ENCODE measurements around the gene TMEM50B. TPM values are rescaled to one million over a fixed set of nuclear protein-coding genes. Genes with fewer than 3 reads are reported as not detected.
"Not testable (repeated sequence)": the region's sequence is repeated elsewhere in the genome, so short reads cannot be mapped to it uniquely, and the experiment has no call there.

TMEM50B gene
- total RNA-seq, 6 donors from 2014 or later = 45.1 to 155 (median 68.0) TPM

DNA sequence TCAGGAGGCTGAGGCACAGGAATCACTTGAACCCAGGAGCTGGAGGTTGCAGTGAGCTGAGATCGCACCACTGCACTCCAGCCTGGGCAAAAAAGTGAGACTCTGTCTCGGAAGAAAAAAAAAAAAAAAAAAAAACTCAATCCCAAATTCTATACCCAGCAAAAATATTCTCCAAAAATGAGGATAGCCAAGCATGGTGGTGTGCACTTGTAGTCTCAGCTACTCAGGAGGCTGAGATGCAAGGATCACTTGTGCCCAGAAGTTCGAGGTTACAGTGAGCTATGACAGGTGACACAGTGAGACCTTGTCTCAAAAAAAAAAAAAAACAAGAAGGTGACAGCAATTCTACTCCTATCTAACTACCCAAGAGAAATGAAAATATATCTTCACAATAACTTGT is 6.4 kb downstream of the TMEM50B start:
- no peaks in the 10 kb centered on the region for H3K27me3 ChIP-seq
- TF ChIP-seq, protein P1, sequence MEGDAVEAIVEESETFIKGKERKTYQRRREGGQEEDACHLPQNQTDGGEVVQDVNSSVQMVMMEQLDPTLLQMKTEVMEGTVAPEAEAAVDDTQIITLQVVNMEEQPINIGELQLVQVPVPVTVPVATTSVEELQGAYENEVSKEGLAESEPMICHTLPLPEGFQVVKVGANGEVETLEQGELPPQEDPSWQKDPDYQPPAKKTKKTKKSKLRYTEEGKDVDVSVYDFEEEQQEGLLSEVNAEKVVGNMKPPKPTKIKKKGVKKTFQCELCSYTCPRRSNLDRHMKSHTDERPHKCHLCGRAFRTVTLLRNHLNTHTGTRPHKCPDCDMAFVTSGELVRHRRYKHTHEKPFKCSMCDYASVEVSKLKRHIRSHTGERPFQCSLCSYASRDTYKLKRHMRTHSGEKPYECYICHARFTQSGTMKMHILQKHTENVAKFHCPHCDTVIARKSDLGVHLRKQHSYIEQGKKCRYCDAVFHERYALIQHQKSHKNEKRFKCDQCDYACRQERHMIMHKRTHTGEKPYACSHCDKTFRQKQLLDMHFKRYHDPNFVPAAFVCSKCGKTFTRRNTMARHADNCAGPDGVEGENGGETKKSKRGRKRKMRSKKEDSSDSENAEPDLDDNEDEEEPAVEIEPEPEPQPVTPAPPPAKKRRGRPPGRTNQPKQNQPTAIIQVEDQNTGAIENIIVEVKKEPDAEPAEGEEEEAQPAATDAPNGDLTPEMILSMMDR (IDR thresholded peaks at IDR 0.05) = no peak
- TF ChIP-seq EP300 (IDR thresholded peaks at IDR 0.05) (no peak), POLR2A (IDR thresholded peaks at IDR 0.05) (no peak), POLR2AphosphoS5 (IDR thresholded peaks at IDR 0.05) (no peak)
- H3K27ac ChIP-seq = no peak overlapping the region
- no peaks in the 10 kb centered on the region for H3K9me3 ChIP-seq
- no peaks in the 10 kb centered on the region for H3K36me3 ChIP-seq
- DNase-seq = no peak
- no peak overlapping the region for H3K4me3 ChIP-seq
- WGBS, 2 donors = 95 to 98% methylated on average over 3 of the region's 3 CpGs
- ATAC-seq (ENCODE audit: low FRiP score in 2 of 2) = no peak
- peaks cover 5 to 11% (median 8%) of the 10 kb centered on the region in 4 donors for H3K4me1 ChIP-seq

DNA sequence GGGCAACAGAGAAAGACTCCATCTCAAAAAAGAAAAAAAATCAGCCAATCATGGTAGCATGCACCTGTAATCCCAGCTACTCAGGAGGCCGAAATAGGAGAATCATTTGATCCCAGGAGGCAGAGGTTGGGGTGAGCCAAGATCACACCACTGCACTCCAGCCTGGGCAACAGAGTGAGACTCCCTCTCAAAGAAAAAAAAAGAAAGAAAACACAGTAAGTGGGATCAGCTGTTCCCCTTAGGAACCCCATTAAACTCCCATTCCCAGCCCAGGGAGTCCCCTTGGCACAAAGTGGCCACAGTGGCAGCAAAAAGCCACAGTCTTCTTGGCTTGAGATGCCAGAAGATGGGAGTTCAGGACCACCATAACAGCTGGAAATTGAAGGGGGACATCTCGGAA is 9.1 kb downstream of the TMEM50B start:
- 89 to 97% methylated on average over 2 of the region's 2 CpGs for WGBS, 2 donors
- Histone ChIP-seq H3K36me3 (no peaks in the 10 kb centered on the region), H3K4me3 (no peak overlapping the region), H3K4me1 (no peaks in the 10 kb centered on the region), H3K27ac (no peak overlapping the region), H3K27me3 (no peaks in the 10 kb centered on the region), H3K9me3 (no peaks in the 10 kb centered on the region)
- ATAC-seq (ENCODE audit: low FRiP score in 2 of 2) (no peak), DNase-seq (no peak)
- TF ChIP-seq POLR2AphosphoS5 (IDR thresholded peaks at IDR 0.05) (no peak), EP300 (IDR thresholded peaks at IDR 0.05) (no peak), POLR2A (IDR thresholded peaks at IDR 0.05) (no peak)
- TF ChIP-seq, protein P1 (IDR thresholded peaks at IDR 0.05) = no peak

DNA sequence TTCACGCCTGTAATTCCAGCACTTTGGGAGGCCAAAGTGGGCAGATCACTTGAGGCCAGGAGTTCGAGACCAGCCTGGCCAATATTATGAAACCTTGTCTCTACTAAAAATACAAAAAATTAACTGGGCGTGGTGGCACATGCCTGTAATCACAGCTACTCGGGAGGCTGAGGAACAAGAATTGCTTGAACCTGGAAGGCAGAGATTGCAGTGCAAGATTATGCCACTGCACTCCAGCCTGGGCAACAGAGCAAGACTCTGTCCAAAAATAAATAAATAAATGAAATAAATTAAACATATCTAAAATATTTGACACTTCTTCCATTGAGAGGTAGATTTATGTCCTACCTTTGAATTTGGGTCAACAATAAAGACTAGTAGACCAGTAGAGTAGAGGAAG is 10.6 kb downstream of the TMEM50B start:
- 87 to 91% methylated on average over 4 of the region's 4 CpGs for WGBS, 2 donors
- H3K4me3 ChIP-seq; H3K9me3 ChIP-seq; H3K4me1 ChIP-seq; H3K27ac ChIP-seq; H3K27me3 ChIP-seq; DNase-seq; ATAC-seq (ENCODE audit: low FRiP score in 2 of 2); H3K36me3 ChIP-seq: not testable (repeated sequence)

DNA sequence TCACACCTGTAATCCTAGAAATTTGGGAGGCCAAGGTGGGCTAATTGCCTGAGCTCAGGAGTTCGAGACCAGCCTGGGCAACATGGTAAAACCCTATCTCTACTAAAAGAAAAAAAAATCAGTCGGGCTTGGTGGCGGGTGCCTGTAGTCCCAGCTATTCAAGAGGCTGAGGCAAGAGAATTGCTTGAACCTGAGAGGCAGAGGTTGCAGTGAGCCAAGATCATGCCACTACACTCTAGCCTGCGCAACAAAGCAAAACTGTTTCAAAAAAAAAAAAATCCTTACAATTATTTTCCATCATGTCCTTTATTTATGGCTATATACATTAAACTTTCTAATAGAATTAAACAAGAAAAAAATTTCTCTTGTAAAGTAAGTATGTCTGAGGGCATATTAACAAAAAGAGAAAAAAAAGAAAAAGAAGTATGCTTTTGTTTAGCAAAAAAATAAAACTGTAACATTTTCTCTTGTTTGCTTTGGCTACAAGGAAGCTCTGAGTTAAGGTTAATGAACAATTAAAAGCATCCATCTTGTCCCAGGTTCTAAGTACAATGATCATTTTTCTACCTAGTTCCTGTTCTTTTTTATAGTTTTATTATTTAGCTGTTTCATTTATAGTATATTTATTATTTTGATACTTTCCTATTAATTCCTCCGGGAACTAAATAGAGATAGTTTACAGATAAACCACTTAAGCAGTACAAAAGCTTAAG is 18.1 kb downstream of the TMEM50B start:
- Histone ChIP-seq H3K4me1 (no peaks in the 10 kb centered on the region), H3K36me3 (peaks cover 3 to 56% (median 15%) of the 10 kb centered on the region in 4 donors), H3K27me3 (no peaks in the 10 kb centered on the region), H3K27ac (no peak overlapping the region), H3K9me3 (no peaks in the 10 kb centered on the region), H3K4me3 (no peak overlapping the region)
- TF ChIP-seq POLR2A (IDR thresholded peaks at IDR 0.05) = no peak
- no peak for TF ChIP-seq EP300 (IDR thresholded peaks at IDR 0.05)
- no peak for TF ChIP-seq POLR2AphosphoS5 (IDR thresholded peaks at IDR 0.05)
- TF ChIP-seq, protein P1 (IDR thresholded peaks at IDR 0.05) = no peak
- WGBS, 2 donors = 89 to 92% methylated on average over 5 of the region's 5 CpGs
- no peak for DNase-seq
- no peak for ATAC-seq (ENCODE audit: low FRiP score in 2 of 2)

DNA sequence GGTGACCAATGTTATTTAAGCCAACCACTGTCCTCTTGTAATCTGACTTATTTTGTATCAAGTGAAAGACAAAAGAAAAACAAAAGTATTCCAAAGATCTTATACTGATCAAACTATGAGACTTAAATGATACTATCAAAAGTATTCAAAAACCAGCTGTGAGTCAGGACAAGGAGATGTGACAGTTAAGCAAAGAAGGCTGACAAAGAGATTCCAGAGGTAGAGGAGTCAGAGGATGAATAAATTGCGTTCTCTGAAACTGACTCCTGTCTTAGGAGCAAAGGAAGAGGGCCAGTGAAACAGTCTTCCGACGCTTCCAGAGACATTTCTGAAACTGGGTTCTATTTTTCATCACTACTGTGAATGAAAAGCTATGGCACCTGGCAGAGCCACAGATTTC is 20.9 kb downstream of the TMEM50B start:
- Histone ChIP-seq H3K4me1 (no peaks in the 10 kb centered on the region), H3K27me3 (no peaks in the 10 kb centered on the region), H3K36me3 (peaks cover 3 to 78% (median 21%) of the 10 kb centered on the region in 4 donors), H3K9me3 (no peaks in the 10 kb centered on the region), H3K4me3 (no peak overlapping the region), H3K27ac (no peak overlapping the region)
- WGBS, 2 donors = 99% methylated on average over 3 of the region's 3 CpGs
- TF ChIP-seq POLR2AphosphoS5 (IDR thresholded peaks at IDR 0.05) (no peak), EP300 (IDR thresholded peaks at IDR 0.05) (no peak), POLR2A (IDR thresholded peaks at IDR 0.05) (no peak)
- TF ChIP-seq, protein P1 (IDR thresholded peaks at IDR 0.05) = no peak
- no peak for DNase-seq
- no peak for ATAC-seq (ENCODE audit: low FRiP score in 2 of 2)
